ENCODE measurements around the gene CDK19.

DNA sequence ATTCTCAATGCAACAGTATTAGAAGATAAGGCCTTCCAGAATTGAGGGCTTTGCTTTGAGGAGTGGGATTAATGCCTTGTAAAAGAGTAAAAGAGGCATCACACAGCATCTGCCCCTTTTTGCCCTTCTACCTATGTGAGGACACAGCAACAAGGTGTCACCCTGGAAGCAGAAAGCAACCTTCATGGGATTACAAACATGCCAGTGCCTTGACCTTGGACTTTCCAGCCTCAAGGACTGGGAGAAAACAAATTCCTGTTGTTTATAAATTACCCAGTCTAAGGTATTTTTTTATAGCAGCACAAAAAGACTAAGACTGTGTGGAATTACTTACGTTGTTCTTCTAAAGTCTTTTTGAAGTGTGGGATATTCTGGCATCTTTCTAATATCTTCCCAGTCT is 188.8 kb downstream of the CDK19 start:
- TF ChIP-seq EZH2 (IDR thresholded peaks at IDR 0.05): no peak
- no peak for TF ChIP-seq POLR2AphosphoS5 (IDR thresholded peaks at IDR 0.05; ENCODE audit: borderline replicate concordance, low read depth, low read length)
- no peak for TF ChIP-seq FOXP2 (optimal IDR thresholded peaks at IDR 0.05; ENCODE audit: control extremely low read depth, extremely low read length, insufficient read depth)

All from SK-N-MC (cell line).